IMR-90 (cell line): Measurements from ENCODE around the gene PATL2. TPM values are rescaled to one million over a fixed set of nuclear protein-coding genes. Genes with fewer than 3 reads are reported as not detected.

Experiments
- ATAC-seq: fragments of 200-7000 bp; cut with Tn5 transposase; 2 replicates; pipeline ENCODE4 v1.9.1; 2020; ENCODE audit warnings: low read depth, mild to moderate bottlenecking, moderate library complexity
- BruUV-seq: library from RNA; stranded (reverse); fragments of 400-500 nt; replicated peaks from 2 replicates; lab custom pipeline; 2021; lab: Mats Ljungman, UMichigan
- CTCF ChIA-PET: fragments of 300-600 bp; formaldehyde crosslinking; extraction: SDS; loops from one replicate; lab custom pipeline; 2021; ENCODE audit warnings: antibody characterized with exemption; lab: Yijun Ruan, JAX
- POLR2A ChIA-PET: fragments of 300-600 bp; sonication (Branson Sonifier 250); formaldehyde crosslinking; loops from one replicate; lab custom pipeline; 2022; ENCODE audit warnings: antibody characterized with exemption; ENCODE audit not compliant: unreplicated experiment; lab: Charles Lee
- DNase-seq: peaks from one replicate; pipeline ENCODE4 v3.0.0; 2013
- H2AFZ ChIP-seq: replicated peaks from 2 replicates; pipeline ENCODE3; 2013; ENCODE audit warnings: low read length, mild to moderate bottlenecking; ENCODE audit not compliant: poor library complexity
- H2AK5ac ChIP-seq: 2 replicates; pipeline ENCODE4 v1.6.1; 2013; ENCODE audit warnings: low read depth, low read length, inconsistent platforms
- H2AK9ac ChIP-seq: replicated peaks from 2 replicates; pipeline ENCODE3; 2013; ENCODE audit warnings: mild to moderate bottlenecking, low read depth, low read length, moderate library complexity; ENCODE audit not compliant: poor library complexity
- H2BK120ac ChIP-seq: 2 replicates; pipeline ENCODE4 v1.6.1; 2013; ENCODE audit warnings: low read depth, low read length, inconsistent platforms
- H2BK15ac ChIP-seq: 3 replicates; pipeline ENCODE4 v1.6.1; 2013; ENCODE audit warnings: low read depth, low read length, inconsistent platforms
- H2BK20ac ChIP-seq: 2 replicates; pipeline ENCODE4 v1.6.1; 2013; ENCODE audit warnings: low read depth, mild to moderate bottlenecking, inconsistent platforms, low read length, moderate library complexity
- H2BK5ac ChIP-seq: 2 replicates; pipeline ENCODE4 v1.6.1; 2013; ENCODE audit warnings: mild to moderate bottlenecking, low read depth, low read length, inconsistent platforms; ENCODE audit not compliant: poor library complexity, severe bottlenecking
- H3K14ac ChIP-seq: replicated peaks from 2 replicates; pipeline ENCODE4 v1.6.1; 2013; ENCODE audit warnings: low read depth, low read length, inconsistent platforms
- H3K18ac ChIP-seq: 2 replicates; pipeline ENCODE4 v1.6.1; 2013; ENCODE audit warnings: low read depth, low read length, control low read depth
- H3K23ac ChIP-seq: 2 replicates; pipeline ENCODE4 v1.6.1; 2013; ENCODE audit warnings: low read depth, low read length, inconsistent platforms
- H3K27ac ChIP-seq: 2 replicates; pipeline ENCODE4 v1.5.1; 2013; ENCODE audit warnings: mild to moderate bottlenecking, control low read depth, low read length; ENCODE audit not compliant: insufficient read depth
- H3K27me3 ChIP-seq: 2 replicates; pipeline ENCODE4 v1.6.1; 2013; ENCODE audit warnings: low read length; ENCODE audit not compliant: control insufficient read depth, insufficient read depth
- H3K36me3 ChIP-seq: 2 replicates; pipeline ENCODE4 v1.6.1; 2013; ENCODE audit warnings: low read length, mixed read lengths; ENCODE audit not compliant: control insufficient read depth, insufficient read depth
- H3K4ac ChIP-seq: 2 replicates; pipeline ENCODE4 v1.6.1; 2013; ENCODE audit warnings: low read depth, low read length, inconsistent platforms
- H3K4me1 ChIP-seq: 2 replicates; pipeline ENCODE4 v1.6.1; 2013; ENCODE audit warnings: low read length, mixed read lengths; ENCODE audit not compliant: control insufficient read depth, insufficient read depth
- H3K4me2 ChIP-seq: 2 replicates; pipeline ENCODE4 v1.6.1; 2013; ENCODE audit warnings: low read depth, mild to moderate bottlenecking, control low read depth, low read length, moderate library complexity
- H3K4me3 ChIP-seq: 2 replicates; pipeline ENCODE4 v1.5.1; 2013; ENCODE audit warnings: low read depth, mild to moderate bottlenecking, control low read depth, low read length, moderate library complexity; ENCODE audit not compliant: insufficient read depth
- H3K56ac ChIP-seq: 2 replicates; pipeline ENCODE4 v1.6.1; 2013; ENCODE audit warnings: low read length, inconsistent platforms; ENCODE audit not compliant: insufficient read depth; ENCODE audit errors: extremely low read depth
- H3K79me1 ChIP-seq, 2 experiments: 2 replicates each; pipeline ENCODE4 v1.6.1; 2013; ENCODE audit warnings: low read length in 2 of 2, inconsistent platforms in 1 of 2, low read depth in 1 of 2
- H3K9ac ChIP-seq: 2 replicates; pipeline ENCODE4 v1.6.1; 2013; ENCODE audit warnings: low read depth, low read length, control low read depth
- H3K9me1 ChIP-seq: 2 replicates; pipeline ENCODE4 v1.6.1; 2013; ENCODE audit warnings: low read length, inconsistent platforms; ENCODE audit not compliant: insufficient read depth
- H3K9me3 ChIP-seq: 2 replicates; pipeline ENCODE4 v1.6.1; 2013; ENCODE audit warnings: low read length; ENCODE audit not compliant: control insufficient read depth, insufficient read depth
- H4K20me1 ChIP-seq: 2 replicates; pipeline ENCODE4 v1.6.1; 2013; ENCODE audit warnings: low read length, inconsistent platforms; ENCODE audit not compliant: insufficient read depth
- H4K5ac ChIP-seq: 2 replicates; pipeline ENCODE4 v1.6.1; 2013; ENCODE audit warnings: mild to moderate bottlenecking, low read depth, low read length, control low read depth
- H4K8ac ChIP-seq, 2 experiments: 2 replicates each; pipeline ENCODE4 v1.6.1; 2013; ENCODE audit warnings: low read depth in 2 of 2, low read length in 2 of 2, control low read depth in 1 of 2, inconsistent platforms in 1 of 2
- H4K91ac ChIP-seq: 2 replicates; pipeline ENCODE4 v1.6.1; 2013; ENCODE audit warnings: low read depth, low read length, inconsistent platforms; ENCODE audit not compliant: insufficient read depth
- BHLHE40 ChIP-seq: fragments of 150-350 bp; IDR thresholded peaks from 2 replicates; pipeline ENCODE4 v1.6.1; 2016; ENCODE audit warnings: mild to moderate bottlenecking, low read depth, low read length
- CEBPB ChIP-seq: IDR thresholded peaks from 2 replicates; pipeline ENCODE4 v1.6.1; 2012; ENCODE audit warnings: low read depth, low read length, improper control_type of control experiment
- CHD1 ChIP-seq: IDR thresholded peaks from 2 replicates; pipeline ENCODE4 v1.6.1; 2012; ENCODE audit warnings: low read depth, low read length, improper control_type of control experiment
- FOS ChIP-seq: fragments of 150-350 bp; IDR thresholded peaks from 2 replicates; pipeline ENCODE4 v1.6.1; 2016; ENCODE audit warnings: low read depth, low read length
- MAFK ChIP-seq: IDR thresholded peaks from 2 replicates; pipeline ENCODE4 v1.6.1; 2012; ENCODE audit warnings: low read depth, low read length, improper control_type of control experiment
- MXI1 ChIP-seq: IDR thresholded peaks from 2 replicates; pipeline ENCODE4 v1.6.1; 2012; ENCODE audit warnings: low read depth, mild to moderate bottlenecking, low read length, moderate library complexity, borderline replicate concordance
- NFE2L2 ChIP-seq: fragments of 150-350 bp; IDR thresholded peaks from 2 replicates; pipeline ENCODE4 v1.6.1; 2016; ENCODE audit warnings: low read depth, mild to moderate bottlenecking, low read length
- POLR2A ChIP-seq: IDR thresholded peaks from 2 replicates; pipeline ENCODE4 v1.6.1; 2012; ENCODE audit warnings: mild to moderate bottlenecking, low read depth, low read length
- RAD21 ChIP-seq: IDR thresholded peaks from 2 replicates; pipeline ENCODE4 v1.6.1; 2012; ENCODE audit warnings: low read length, improper control_type of control experiment
- RCOR1 ChIP-seq: IDR thresholded peaks from 2 replicates; pipeline ENCODE4 v1.6.1; 2012; ENCODE audit warnings: mild to moderate bottlenecking, low read length, improper control_type of control experiment; ENCODE audit not compliant: insufficient replicate concordance
- dilution Hi-C: fragments of 300-500 bp; cut with HindIII; formaldehyde crosslinking; loops from one replicate; pipeline ENCODE4 v1.14.3; 2018; ENCODE audit warnings: low sequenced_read_pairs; ENCODE audit not compliant: unreplicated experiment
- in situ Hi-C: fragments of 300-500 bp; cut with MboI; formaldehyde crosslinking; loops from 3 replicates; pipeline ENCODE4 v1.14.3; 2019; ENCODE audit warnings: low sequenced_read_pairs, inconsistent platforms, mixed read lengths
- intact Hi-C: fragments of 100-400 bp; cut with micrococcal nuclease; formaldehyde crosslinking; loops from 2 replicates; pipeline ENCODE4 v1.10.0; 2022
- polyA plus RNA-seq, 3 experiments: library from polyadenylated mRNA; depleted of rRNA; stranded (reverse); fragments of >200 nt; gene quantifications; 2 replicates each; pipeline ENCODE4 v1.2.3, GENCODE V29; 2012; ENCODE audit warnings: low replicate concordance in 1 of 3
- total RNA-seq: library from RNA; depleted of rRNA; stranded (reverse); fragments of >200 nt; gene quantifications from 2 replicates; pipeline ENCODE4 v1.2.3, GENCODE V29; 2012
- TF ChIP-seq, protein P1 (sequence below): fragments of 150-350 bp; IDR thresholded peaks from 2 replicates; pipeline ENCODE4 v1.6.1; 2016; ENCODE audit warnings: low read depth, mild to moderate bottlenecking, low read length, moderate library complexity, borderline replicate concordance
- TF ChIP-seq, protein P2 (sequence below): fragments of 150-350 bp; IDR thresholded peaks from 2 replicates; pipeline ENCODE4 v1.6.1; 2017; ENCODE audit warnings: mild to moderate bottlenecking, antibody characterized with exemption, low read length, low read depth
- TF ChIP-seq, protein P3 (sequence below): conservative IDR thresholded peaks from 2 replicates; pipeline ENCODE4 v1.5.1; 2012; ENCODE audit warnings: mild to moderate bottlenecking, low read depth, low read length, improper control_type of control experiment

PATL2 gene
- total and polyA plus RNA-seq, 2 of the 4 experiments (the other 2 are of a cell fraction), result 0.10 TPM; not detected in 1

DNA sequence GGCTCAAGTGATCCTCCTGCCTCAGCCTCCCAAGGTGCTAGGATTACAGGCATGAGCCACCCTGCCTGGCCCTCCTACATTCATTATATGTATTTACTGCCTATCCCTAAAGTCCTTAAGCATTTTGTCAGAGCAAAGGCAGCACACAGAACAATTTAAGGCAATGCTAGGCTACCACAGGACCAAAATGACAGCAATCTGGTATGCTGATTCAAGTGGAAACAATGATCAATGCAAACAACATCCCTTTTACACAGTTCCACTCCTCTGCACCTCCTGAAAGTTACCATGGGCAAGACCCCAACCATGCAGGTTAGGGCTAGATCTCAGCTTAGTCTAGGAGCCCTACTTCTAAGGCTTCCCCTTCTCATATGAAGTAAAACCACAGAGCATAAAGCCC is 87.9 kb downstream of the PATL2 start:
- H2AK5ac ChIP-seq, result no peak overlapping the region; the same call in 1 of the 2 replicates
- dilution Hi-C loops, result no loop called here
- H3K18ac ChIP-seq, result no peak overlapping the region
- ChIA-PET CTCF (interaction anchor here (0.5 to 0.6 kb wide), 2 partner anchors 14 to 82 kb away, joined by 3 to 4 read pairs; no protein-coding TSS in a partner anchor), POLR2A (no interaction called here)
- ATAC-seq (peak; percentile 61), DNase-seq (no peak)
- H2BK15ac ChIP-seq, result no peak overlapping the region
- H3K4me3 ChIP-seq, result no peak overlapping the region
- no peak overlapping the region for H2AFZ ChIP-seq
- H3K27ac ChIP-seq, result peak overlapping the region; percentile 41; the same call in 1 of the 2 replicates
- no peak overlapping the region for H2BK120ac ChIP-seq
- H3K14ac ChIP-seq, result no peak overlapping the region
- peaks cover 0 to 4% of the 10 kb centered on the region in 2 experiments; a peak in 1 of 4 replicates for H3K79me1 ChIP-seq
- no peaks in the 10 kb centered on the region for H3K9me3 ChIP-seq
- H4K5ac ChIP-seq, result no peak overlapping the region
- in situ Hi-C loops, result no loop called here
- no peak overlapping the region for H2BK20ac ChIP-seq
- no peak overlapping the region for H2BK5ac ChIP-seq
- H2AK9ac ChIP-seq, result no peak overlapping the region
- H4K20me1 ChIP-seq, result no peaks in the 10 kb centered on the region
- peaks cover 3% of the 10 kb centered on the region; the same call in 1 of the 2 replicates for H3K4me1 ChIP-seq
- H3K9me1 ChIP-seq, result no peaks in the 10 kb centered on the region; the same call in 1 of the 2 replicates
- H3K23ac ChIP-seq, result peak overlapping the region; percentile 31; the same call in 1 of the 2 replicates
- no peak overlapping the region for H3K56ac ChIP-seq
- H4K91ac ChIP-seq, result no peak overlapping the region
- BruUV-seq, result no TSS peak
- H3K27me3 ChIP-seq, result no peaks in the 10 kb centered on the region
- intact Hi-C loops, result no loop called here
- no peak overlapping the region for H4K8ac ChIP-seq
- peaks cover 21% of the 10 kb centered on the region for H3K36me3 ChIP-seq
- H3K4me2 ChIP-seq, result no peak overlapping the region; the same call in 1 of the 2 replicates
- TF ChIP-seq RCOR1, result no peak
- TF ChIP-seq, protein P1, sequence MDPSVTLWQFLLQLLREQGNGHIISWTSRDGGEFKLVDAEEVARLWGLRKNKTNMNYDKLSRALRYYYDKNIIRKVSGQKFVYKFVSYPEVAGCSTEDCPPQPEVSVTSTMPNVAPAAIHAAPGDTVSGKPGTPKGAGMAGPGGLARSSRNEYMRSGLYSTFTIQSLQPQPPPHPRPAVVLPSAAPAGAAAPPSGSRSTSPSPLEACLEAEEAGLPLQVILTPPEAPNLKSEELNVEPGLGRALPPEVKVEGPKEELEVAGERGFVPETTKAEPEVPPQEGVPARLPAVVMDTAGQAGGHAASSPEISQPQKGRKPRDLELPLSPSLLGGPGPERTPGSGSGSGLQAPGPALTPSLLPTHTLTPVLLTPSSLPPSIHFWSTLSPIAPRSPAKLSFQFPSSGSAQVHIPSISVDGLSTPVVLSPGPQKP, result no peak
- no peak for TF ChIP-seq MAFK
- TF ChIP-seq CHD1, result no peak
- no peak for TF ChIP-seq FOS
- TF ChIP-seq CEBPB, result no peak
- TF ChIP-seq, protein P2, sequence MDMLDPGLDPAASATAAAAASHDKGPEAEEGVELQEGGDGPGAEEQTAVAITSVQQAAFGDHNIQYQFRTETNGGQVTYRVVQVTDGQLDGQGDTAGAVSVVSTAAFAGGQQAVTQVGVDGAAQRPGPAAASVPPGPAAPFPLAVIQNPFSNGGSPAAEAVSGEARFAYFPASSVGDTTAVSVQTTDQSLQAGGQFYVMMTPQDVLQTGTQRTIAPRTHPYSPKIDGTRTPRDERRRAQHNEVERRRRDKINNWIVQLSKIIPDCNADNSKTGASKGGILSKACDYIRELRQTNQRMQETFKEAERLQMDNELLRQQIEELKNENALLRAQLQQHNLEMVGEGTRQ, result no peak
- TF ChIP-seq MXI1, result no peak
- TF ChIP-seq NFE2L2, result no peak
- no peak for TF ChIP-seq POLR2A
- TF ChIP-seq, protein P3, sequence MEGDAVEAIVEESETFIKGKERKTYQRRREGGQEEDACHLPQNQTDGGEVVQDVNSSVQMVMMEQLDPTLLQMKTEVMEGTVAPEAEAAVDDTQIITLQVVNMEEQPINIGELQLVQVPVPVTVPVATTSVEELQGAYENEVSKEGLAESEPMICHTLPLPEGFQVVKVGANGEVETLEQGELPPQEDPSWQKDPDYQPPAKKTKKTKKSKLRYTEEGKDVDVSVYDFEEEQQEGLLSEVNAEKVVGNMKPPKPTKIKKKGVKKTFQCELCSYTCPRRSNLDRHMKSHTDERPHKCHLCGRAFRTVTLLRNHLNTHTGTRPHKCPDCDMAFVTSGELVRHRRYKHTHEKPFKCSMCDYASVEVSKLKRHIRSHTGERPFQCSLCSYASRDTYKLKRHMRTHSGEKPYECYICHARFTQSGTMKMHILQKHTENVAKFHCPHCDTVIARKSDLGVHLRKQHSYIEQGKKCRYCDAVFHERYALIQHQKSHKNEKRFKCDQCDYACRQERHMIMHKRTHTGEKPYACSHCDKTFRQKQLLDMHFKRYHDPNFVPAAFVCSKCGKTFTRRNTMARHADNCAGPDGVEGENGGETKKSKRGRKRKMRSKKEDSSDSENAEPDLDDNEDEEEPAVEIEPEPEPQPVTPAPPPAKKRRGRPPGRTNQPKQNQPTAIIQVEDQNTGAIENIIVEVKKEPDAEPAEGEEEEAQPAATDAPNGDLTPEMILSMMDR, result no peak
- no peak for TF ChIP-seq BHLHE40
- TF ChIP-seq RAD21, result no peak
- no peak overlapping the region for H3K9ac ChIP-seq
- H3K4ac ChIP-seq, result no peak overlapping the region
